H9 (cell line): ENCODE results near the gene NHERF2. TPM values are rescaled to one million over a fixed set of nuclear protein-coding genes. Genes with fewer than 3 reads are reported as not detected.

Experiments
- DNase-seq: peaks from one replicate; pipeline ENCODE4 v3.0.0-alpha.2; 2017
- H2AFZ ChIP-seq: one replicate; pipeline ENCODE4 v1.6.1; 2013; ENCODE audit warnings: mild to moderate bottlenecking, low read length, control low read depth, moderate library complexity
- H2AK5ac ChIP-seq: 2 replicates; pipeline ENCODE4 v1.6.1; 2013; ENCODE audit warnings: low read length, control low read depth, mixed read lengths; ENCODE audit not compliant: insufficient read length
- H2BK120ac ChIP-seq: one replicate; pipeline ENCODE4 v1.6.1; 2013; ENCODE audit warnings: low read depth, mild to moderate bottlenecking, low read length, control low read depth, inconsistent platforms; ENCODE audit not compliant: poor library complexity, severe bottlenecking
- H2BK12ac ChIP-seq: 2 replicates; pipeline ENCODE4 v1.6.1; 2013; ENCODE audit warnings: low read length, control low read depth, mixed read lengths, low read depth; ENCODE audit not compliant: insufficient read length
- H2BK15ac ChIP-seq: 2 replicates; pipeline ENCODE4 v1.6.1; 2013; ENCODE audit warnings: low read depth, low read length, control low read depth
- H2BK20ac ChIP-seq: one replicate; pipeline ENCODE4 v1.6.1; 2013; ENCODE audit warnings: low read depth, mild to moderate bottlenecking, low read length, control low read depth, inconsistent platforms; ENCODE audit not compliant: poor library complexity, severe bottlenecking
- H2BK5ac ChIP-seq: 2 replicates; pipeline ENCODE4 v1.6.1; 2013; ENCODE audit warnings: low read length, control low read depth, mixed read lengths; ENCODE audit not compliant: insufficient read length
- H3K14ac ChIP-seq: 2 replicates; pipeline ENCODE4 v1.6.1; 2013; ENCODE audit warnings: low read length, control low read depth; ENCODE audit not compliant: insufficient read depth
- H3K18ac ChIP-seq: 2 replicates; pipeline ENCODE4 v1.6.1; 2013; ENCODE audit warnings: low read depth, mild to moderate bottlenecking, mixed read lengths, low read length, control low read depth; ENCODE audit not compliant: insufficient read length
- H3K23ac ChIP-seq: 2 replicates; pipeline ENCODE4 v1.6.1; 2013; ENCODE audit warnings: low read length, control low read depth, mixed read lengths, low read depth; ENCODE audit not compliant: insufficient read length
- H3K23me2 ChIP-seq: 2 replicates; pipeline ENCODE4 v1.6.1; 2013; ENCODE audit warnings: low read depth, mild to moderate bottlenecking, mixed read lengths, low read length, control low read depth; ENCODE audit not compliant: insufficient read length, poor library complexity, severe bottlenecking
- H3K27ac ChIP-seq: 2 replicates; pipeline ENCODE4 v1.5.1; 2013; ENCODE audit warnings: low read length, control low read depth, mixed read lengths, low read depth; ENCODE audit not compliant: insufficient read length
- H3K27me3 ChIP-seq: 2 replicates; pipeline ENCODE4 v1.6.1; 2013; ENCODE audit warnings: low read length, control low read depth, inconsistent platforms; ENCODE audit not compliant: insufficient read depth
- H3K4ac ChIP-seq: 2 replicates; pipeline ENCODE4 v1.6.1; 2013; ENCODE audit warnings: low read depth, mild to moderate bottlenecking, control low read depth, inconsistent platforms, low read length, moderate library complexity
- H3K4me1 ChIP-seq: 2 replicates; pipeline ENCODE4 v1.6.1; 2013; ENCODE audit warnings: low read length, control low read depth, inconsistent platforms; ENCODE audit not compliant: insufficient read depth
- H3K4me2 ChIP-seq: 2 replicates; pipeline ENCODE4 v1.6.1; 2013; ENCODE audit warnings: low read length, control low read depth, mixed read lengths; ENCODE audit not compliant: insufficient read length, insufficient read depth
- H3K56ac ChIP-seq: 2 replicates; pipeline ENCODE4 v1.6.1; 2013; ENCODE audit warnings: low read depth, mild to moderate bottlenecking, mixed read lengths, low read length, control low read depth; ENCODE audit not compliant: insufficient read length
- H3K79me1 ChIP-seq: 2 replicates; pipeline ENCODE4 v1.6.1; 2013; ENCODE audit warnings: low read depth, mild to moderate bottlenecking, moderate library complexity, low read length, control low read depth, inconsistent platforms; ENCODE audit not compliant: insufficient read depth, poor library complexity, severe bottlenecking
- H3K79me2 ChIP-seq: 2 replicates; pipeline ENCODE4 v1.6.1; 2013; ENCODE audit warnings: low read length, control low read depth, inconsistent platforms; ENCODE audit not compliant: insufficient read depth
- H3K9ac ChIP-seq: 2 replicates; pipeline ENCODE4 v1.6.1; 2013; ENCODE audit warnings: low read length, control low read depth, mixed read lengths; ENCODE audit not compliant: insufficient read length; ENCODE audit errors: extremely low read depth
- H3K9me3 ChIP-seq: one replicate; pipeline ENCODE4 v1.6.1; 2013; ENCODE audit warnings: low read depth, low read length, inconsistent platforms; ENCODE audit not compliant: control insufficient read depth
- H3T11ph ChIP-seq: one replicate; pipeline ENCODE4 v1.6.1; 2013; ENCODE audit warnings: mild to moderate bottlenecking, low read length, control low read depth, inconsistent platforms
- H4K20me1 ChIP-seq: one replicate; pipeline ENCODE4 v1.6.1; 2013; ENCODE audit not compliant: control insufficient read depth, insufficient read length, insufficient read depth
- H4K5ac ChIP-seq: 2 replicates; pipeline ENCODE4 v1.6.1; 2013; ENCODE audit warnings: low read depth, mild to moderate bottlenecking, mixed read lengths, low read length, control low read depth; ENCODE audit not compliant: insufficient read length
- H4K8ac ChIP-seq: replicated peaks from 2 replicates; pipeline ENCODE4 v1.6.1; 2013; ENCODE audit warnings: low read length, control low read depth, mixed read lengths, low read depth; ENCODE audit not compliant: insufficient read length
- H4K91ac ChIP-seq: 2 replicates; pipeline ENCODE4 v1.6.1; 2013; ENCODE audit warnings: low read depth, mild to moderate bottlenecking, moderate library complexity, mixed read lengths, low read length, control low read depth; ENCODE audit not compliant: insufficient read length
- H3K27ac Mint-ChIP-seq, 3 experiments: 2 replicates in 2 of 3; 3 replicates in 1 of 3; pipeline ENCODE4 v1.8.0; 2020 to 2021; ENCODE audit warnings: mixed read lengths in 3 of 3, mild to moderate bottlenecking in 1 of 3, moderate library complexity in 1 of 3
- H3K27me3 Mint-ChIP-seq: 2 replicates; pipeline ENCODE4 v1.8.0; 2021; ENCODE audit warnings: low read depth, mild to moderate bottlenecking, moderate library complexity, mixed read lengths
- H3K36me3 Mint-ChIP-seq, 3 experiments: 2 replicates in 2 of 3; 3 replicates in 1 of 3; pipeline ENCODE4 v1.8.0; 2020 to 2021; ENCODE audit warnings: low read depth in 3 of 3, mixed read lengths in 3 of 3; ENCODE audit not compliant: insufficient read depth in 1 of 3
- H3K4me1 Mint-ChIP-seq, 2 experiments: 2 replicates each; pipeline ENCODE4 v1.8.0; 2020; ENCODE audit warnings: mixed read lengths in 2 of 2
- H3K4me3 Mint-ChIP-seq, 2 experiments: 2 replicates in 1 of 2; 3 replicates in 1 of 2; pipeline ENCODE4 v1.8.0; 2020 to 2021; ENCODE audit warnings: mild to moderate bottlenecking in 2 of 2, mixed read lengths in 2 of 2, moderate library complexity in 1 of 2
- H3K9me3 Mint-ChIP-seq, 2 experiments: 2 replicates in 1 of 2; 3 replicates in 1 of 2; pipeline ENCODE4 v1.8.0; 2020; ENCODE audit warnings: mild to moderate bottlenecking in 2 of 2, mixed read lengths in 2 of 2, moderate library complexity in 1 of 2
- WGBS: extraction: QIAGEN DNeasy Blood & Tissue Kit; methylation state at CpG from one replicate; pipeline ENCODE4 v1.1.7; 2013; ENCODE audit warnings: missing lambda C conversion rate, low lambda C conversion rate, mixed read lengths; ENCODE audit not compliant: insufficient read length; ENCODE audit errors: extremely low coverage; 5-methylcytosine and 5-hydroxymethylcytosine counted together
- total RNA-seq: library from RNA; stranded (reverse); gene quantifications from 2 replicates; pipeline ENCODE4 v1.2.1, GENCODE V29; 2021
- TF ChIP-seq, protein P1 (sequence below): fragments of 200-600 bp; sonication (generic); conservative IDR thresholded peaks from 3 replicates; pipeline ENCODE4 v1.8.0; 2021; ENCODE audit warnings: antibody characterized with exemption, mild to moderate bottlenecking

Gene NHERF2
- total RNA-seq, 1 experiment from 2014 or later: 15.3 TPM

DNA sequence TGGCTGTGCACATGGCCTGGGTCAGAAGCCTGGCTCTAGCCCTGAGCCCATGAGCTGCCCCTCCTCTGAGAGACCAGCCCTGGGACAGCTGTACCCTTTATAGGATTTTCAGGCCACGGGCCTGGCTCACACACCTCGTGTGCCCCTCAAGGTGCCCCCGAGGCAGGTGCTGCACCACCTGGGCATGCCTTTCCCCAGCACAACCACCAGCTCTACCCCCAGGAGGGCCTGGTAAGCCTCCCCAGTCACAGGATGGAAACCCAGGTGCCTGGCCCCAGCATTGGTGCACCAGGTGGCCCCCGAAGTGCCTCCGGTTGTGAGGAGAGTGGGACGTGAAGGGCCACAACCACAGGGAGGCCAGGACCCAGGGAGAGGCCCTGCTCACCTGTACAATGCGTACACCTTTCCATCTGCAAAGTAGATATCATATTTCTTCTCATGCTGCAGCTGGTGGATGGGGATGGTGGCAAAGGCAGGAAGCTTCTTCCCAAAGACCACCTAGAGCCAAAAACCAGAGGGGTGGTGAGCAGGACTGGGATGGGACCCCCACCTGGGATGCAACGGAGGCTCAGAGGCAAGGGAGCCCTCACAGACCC, 23.4 kb upstream of the NHERF2 start:
- H3K4me1 Mint-ChIP-seq: peaks cover 13 to 25% of the 10 kb centered on the region in 2 experiments
- TF ChIP-seq, protein P1, sequence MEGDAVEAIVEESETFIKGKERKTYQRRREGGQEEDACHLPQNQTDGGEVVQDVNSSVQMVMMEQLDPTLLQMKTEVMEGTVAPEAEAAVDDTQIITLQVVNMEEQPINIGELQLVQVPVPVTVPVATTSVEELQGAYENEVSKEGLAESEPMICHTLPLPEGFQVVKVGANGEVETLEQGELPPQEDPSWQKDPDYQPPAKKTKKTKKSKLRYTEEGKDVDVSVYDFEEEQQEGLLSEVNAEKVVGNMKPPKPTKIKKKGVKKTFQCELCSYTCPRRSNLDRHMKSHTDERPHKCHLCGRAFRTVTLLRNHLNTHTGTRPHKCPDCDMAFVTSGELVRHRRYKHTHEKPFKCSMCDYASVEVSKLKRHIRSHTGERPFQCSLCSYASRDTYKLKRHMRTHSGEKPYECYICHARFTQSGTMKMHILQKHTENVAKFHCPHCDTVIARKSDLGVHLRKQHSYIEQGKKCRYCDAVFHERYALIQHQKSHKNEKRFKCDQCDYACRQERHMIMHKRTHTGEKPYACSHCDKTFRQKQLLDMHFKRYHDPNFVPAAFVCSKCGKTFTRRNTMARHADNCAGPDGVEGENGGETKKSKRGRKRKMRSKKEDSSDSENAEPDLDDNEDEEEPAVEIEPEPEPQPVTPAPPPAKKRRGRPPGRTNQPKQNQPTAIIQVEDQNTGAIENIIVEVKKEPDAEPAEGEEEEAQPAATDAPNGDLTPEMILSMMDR: no peak
- H4K20me1 ChIP-seq: no peaks in the 10 kb centered on the region
- H3K79me2 ChIP-seq: peaks cover 20% of the 10 kb centered on the region; the same call in 1 of the 2 replicates
- H4K8ac ChIP-seq: no peak overlapping the region
- H3K4me3 Mint-ChIP-seq: no peak overlapping the region
- no peak overlapping the region for H3K9ac ChIP-seq
- no peak overlapping the region for H3K23ac ChIP-seq
- peaks cover 16 to 43% (median 41%) of the 10 kb centered on the region in 3 experiments for H3K36me3 Mint-ChIP-seq
- H3K27ac Mint-ChIP-seq: no peak overlapping the region
- H3K9me3 ChIP-seq: no peaks in the 10 kb centered on the region
- H3K79me1 ChIP-seq: peaks cover 24% of the 10 kb centered on the region
- H4K91ac ChIP-seq: no peak overlapping the region
- H3K18ac ChIP-seq: no peak overlapping the region
- no peaks in the 10 kb centered on the region for H3K27me3 Mint-ChIP-seq
- no peak overlapping the region for H2BK20ac ChIP-seq
- peaks cover 2% of the 10 kb centered on the region; the same call in 1 of the 2 replicates for H3K4me1 ChIP-seq
- no peak overlapping the region for H2AFZ ChIP-seq
- H3K56ac ChIP-seq: no peak overlapping the region
- H3K4me2 ChIP-seq: no peak overlapping the region
- H4K5ac ChIP-seq: no peak overlapping the region
- no peaks in the 10 kb centered on the region for H3K23me2 ChIP-seq
- no peak overlapping the region for H3K4ac ChIP-seq
- H3K9me3 Mint-ChIP-seq: no peaks in the 10 kb centered on the region; a peak in 1 of 5 replicates
- H3K27me3 ChIP-seq: no peaks in the 10 kb centered on the region
- no peak overlapping the region for H3T11ph ChIP-seq
- WGBS: no CpG with 5 or more reads among the region's 8 CpGs
- H3K14ac ChIP-seq: no peak overlapping the region
- no peak overlapping the region for H2BK12ac ChIP-seq
- H2BK15ac ChIP-seq: no peak overlapping the region
- no peak overlapping the region for H3K27ac ChIP-seq
- H2BK120ac ChIP-seq: no peak overlapping the region
- DNase-seq: no peak
- no peak overlapping the region for H2BK5ac ChIP-seq
- H2AK5ac ChIP-seq: no peak overlapping the region
